NCI-H748 (cell line): Measurements from ENCODE around the gene MYOZ1.
"Not testable (repeated sequence)": the region's sequence is repeated elsewhere in the genome, so short reads cannot be mapped to it uniquely, and the experiment has no call there.

ENCODE experiments used
- DNase-seq: peaks from one replicate; lab custom pipeline; 2025; ENCODE audit not compliant: unreplicated experiment; lab: John Stamatoyannopoulos, UW

Gene MYOZ1

DNA sequence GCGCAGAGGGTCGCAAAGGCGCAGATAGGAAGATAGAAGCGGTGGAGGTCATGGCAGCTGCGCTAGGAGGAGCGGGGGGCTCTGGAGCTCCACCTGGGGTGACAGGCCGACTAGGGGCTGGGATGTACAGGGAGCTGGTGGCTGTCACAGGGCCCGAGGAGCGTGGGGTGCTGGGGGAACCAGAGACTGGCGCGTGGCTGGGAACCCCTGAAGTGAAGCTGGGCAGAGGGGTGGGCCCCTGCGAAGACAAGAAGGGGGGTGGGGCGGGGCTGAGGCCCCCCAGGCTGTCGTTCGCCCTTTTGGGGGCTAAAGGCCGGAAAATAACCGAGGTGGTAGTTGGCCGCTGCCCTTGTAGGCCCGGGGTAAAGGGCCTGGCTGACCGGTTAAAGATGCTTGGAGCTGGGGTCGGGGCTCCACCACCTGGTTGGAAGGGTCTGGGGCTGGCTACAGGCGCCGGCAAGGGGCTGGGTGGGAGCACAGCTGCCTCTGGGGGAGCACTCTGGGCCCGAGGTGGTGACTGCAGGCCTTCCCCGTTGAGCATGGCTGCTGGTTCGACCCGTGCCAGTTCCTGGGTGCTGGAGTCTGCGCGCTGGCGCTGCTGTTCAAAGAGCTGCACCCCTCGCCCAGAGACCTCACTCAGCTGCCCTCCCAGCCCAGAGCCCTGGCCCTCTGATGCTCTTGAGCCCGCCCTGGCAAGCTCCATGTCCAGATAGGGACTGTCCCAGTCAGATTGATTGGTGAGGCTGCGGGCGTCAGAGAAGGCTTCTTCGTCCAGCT, 6.8 kb upstream of the MYOZ1 start:
- DNase-seq = no peak

DNA sequence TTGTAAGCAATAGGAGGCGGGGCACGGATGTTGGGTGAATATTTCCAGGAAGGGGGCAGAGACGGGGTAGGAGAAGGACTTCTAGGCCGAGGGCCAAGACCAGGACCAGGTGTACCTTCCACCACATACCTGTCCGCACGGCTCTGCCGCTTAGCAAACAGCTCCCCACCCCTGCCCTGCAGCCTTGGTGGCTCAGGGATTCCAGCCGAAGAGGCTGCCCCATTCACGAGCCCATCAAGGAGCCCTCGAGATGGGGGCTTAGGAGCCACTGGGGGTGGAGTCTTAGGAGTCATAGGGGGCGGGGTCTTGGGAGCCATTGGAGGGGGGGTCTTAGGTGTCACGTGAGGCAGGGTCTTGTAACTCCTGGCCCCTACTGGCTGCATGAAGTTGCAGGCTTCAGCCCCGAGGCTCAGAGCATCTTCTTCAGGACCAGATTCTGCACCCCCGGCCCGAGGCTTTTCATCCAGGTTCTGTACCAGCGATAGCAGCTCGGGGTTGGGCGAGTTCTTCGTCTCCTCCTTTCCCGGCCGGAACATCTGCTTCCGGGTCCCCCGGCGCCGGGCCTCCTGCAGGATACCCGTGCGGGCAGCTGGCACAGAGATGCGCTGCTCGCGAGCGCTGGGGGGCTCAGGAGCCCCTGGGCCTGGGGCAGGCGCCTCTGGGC, 6.1 kb upstream of the MYOZ1 start:
- DNase-seq = peak; percentile 69

DNA sequence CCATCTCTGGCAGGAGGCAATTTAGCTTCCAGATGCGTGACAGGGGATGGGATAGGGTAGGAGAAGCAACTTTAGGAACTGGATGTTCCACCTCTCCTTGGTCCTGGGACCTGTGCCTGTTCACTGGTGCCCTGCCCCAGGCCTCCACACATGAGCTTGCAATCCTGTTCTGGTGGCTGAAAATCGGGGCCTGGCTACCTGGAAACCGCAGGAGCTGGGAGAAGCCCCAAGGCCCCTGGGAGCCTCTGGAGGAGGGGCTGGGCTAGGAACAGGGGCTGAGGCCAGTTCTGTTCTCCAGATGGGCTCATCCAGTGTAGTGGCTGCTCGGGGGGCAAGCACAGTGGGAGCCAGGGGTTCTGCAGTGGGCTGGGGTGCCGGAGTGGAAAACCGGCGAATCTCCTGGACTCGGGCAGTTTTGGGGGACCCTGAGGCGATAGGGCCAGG, 5.3 kb upstream of the MYOZ1 start:
- DNase-seq = no peak

DNA sequence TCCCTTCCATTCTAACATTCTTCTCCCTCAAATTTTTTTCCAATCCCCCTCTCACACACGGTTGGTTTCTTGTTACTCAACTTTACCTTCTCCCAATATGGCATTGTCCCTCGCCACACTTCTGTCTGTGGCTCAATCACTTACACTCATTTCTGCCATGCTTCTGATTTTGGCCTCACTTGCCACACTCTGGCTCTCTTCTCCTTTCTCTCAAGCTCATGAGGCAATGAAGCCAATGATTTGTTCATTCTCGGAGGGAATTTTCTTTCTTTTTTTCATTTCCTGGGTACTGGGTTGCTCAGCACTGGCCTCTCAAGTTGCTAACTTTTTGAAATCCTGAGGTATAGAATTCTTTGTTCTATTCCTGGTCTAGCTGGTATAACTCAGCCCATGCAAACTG, 4.0 kb upstream of the MYOZ1 start:
- no peak for DNase-seq

DNA sequence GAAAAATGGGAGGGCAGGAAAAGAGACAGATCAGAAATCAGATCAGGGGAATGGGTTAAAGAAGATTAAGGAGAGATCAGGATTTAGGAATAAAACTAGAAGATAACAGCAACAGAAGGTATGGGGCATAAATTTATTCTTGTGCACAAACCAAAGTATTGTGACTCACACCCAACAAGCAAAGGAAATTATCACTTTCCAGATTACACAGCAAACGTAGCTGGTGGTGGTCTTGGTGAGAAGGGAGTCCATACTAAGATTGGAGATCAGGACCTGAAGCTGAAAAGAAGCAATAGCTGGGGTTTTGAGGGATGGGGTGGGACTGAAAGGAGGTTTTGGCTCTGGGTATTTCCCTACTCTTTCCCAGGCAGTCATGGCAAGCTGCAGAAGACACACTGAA, 3.5 kb upstream of the MYOZ1 start:
- no peak for DNase-seq

DNA sequence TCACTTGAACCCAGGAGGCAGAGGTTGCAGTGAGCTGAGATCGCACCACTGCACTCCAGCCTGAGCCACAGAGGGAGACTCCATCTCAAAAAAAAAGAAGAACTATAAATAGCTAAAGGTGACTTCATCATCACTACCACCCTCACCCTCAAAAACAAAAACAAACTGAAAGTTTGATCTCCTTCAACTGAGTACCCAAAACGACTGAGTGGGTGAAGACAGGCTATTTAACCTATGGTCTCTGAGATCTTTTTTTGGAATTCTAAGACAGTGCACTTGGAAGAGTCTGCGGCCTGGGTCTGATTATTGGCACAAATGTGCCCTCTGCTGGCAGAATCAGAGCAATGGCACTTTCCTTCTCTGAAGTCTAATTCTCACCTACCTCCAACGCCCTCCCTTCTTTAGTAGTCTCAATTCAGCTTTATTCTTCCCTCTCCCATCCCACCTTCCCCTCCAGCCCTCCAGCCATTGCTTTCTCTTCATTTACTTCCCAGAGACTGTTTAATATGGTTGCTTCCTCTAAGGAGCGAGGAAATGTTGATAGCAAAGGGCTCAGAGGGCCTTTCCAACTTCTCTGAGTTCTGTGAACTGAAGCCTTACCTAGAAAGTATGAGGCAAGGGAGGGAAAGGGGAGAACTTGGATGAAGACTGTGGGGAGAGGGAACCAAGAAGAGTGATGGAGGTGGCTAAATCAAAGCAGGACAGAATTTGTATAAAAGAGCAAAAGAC, 2.9 kb upstream of the MYOZ1 start:
- peak; percentile 51 for DNase-seq

DNA sequence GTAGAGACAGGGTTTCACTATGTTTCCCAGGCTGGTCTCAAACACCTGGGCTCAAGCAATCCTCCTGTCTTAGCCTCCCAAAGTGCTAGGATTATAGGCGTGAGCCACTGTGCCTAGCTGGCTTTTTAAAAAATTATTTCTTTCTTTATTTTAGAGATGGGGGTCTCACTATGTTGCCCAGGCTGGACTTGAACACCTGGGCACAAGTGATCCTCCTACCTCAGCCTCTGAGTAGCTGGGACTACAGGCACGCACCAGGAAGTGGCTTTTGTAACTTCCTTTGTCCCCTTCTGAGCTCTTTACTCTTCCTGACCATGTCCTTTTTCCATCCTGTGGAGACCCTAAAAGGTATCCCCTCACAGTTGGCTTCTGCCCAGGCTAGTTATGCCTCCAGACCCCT, 2.1 kb upstream of the MYOZ1 start:
- DNase-seq = no peak

DNA sequence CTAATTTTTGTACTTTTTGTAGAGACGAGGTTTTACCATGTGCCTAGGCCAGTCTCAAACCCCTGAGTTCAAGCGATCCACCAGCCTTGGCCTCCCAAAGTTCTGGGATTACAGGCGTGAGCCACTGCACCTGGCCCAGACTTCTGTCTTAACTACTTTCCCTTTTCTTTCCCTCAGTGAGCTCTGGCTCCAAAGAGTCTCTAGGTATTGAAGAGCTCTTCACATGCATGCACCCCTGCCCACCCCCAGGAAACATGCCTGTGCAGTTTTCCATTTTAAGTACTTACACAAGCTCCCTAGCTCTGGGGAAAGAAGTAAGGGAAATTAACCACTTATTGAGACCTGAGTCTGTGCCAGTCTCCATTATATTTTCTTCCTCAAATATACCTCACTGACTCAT, 2.0 kb downstream of the MYOZ1 start:
- no peak for DNase-seq

DNA sequence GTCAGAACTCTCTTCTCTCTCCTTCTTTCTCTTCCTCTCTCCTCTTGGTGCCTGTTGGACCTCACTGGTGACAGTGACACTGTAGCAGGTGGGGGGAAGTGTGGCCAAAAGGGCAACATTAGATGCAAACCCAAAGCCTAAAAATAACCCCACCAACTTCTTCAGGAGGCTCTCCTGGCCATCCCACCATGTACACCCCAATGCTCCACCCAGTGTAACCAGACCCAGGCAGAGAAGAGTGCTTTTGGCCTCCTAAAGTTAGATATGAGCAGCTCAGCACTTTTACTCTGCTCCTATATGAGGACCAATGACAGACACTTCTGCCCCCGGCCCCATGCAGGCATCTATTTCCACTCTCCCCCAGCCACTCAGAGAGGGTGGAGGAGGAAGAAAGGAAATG, 5.5 kb downstream of the MYOZ1 start:
- DNase-seq = no peak

DNA sequence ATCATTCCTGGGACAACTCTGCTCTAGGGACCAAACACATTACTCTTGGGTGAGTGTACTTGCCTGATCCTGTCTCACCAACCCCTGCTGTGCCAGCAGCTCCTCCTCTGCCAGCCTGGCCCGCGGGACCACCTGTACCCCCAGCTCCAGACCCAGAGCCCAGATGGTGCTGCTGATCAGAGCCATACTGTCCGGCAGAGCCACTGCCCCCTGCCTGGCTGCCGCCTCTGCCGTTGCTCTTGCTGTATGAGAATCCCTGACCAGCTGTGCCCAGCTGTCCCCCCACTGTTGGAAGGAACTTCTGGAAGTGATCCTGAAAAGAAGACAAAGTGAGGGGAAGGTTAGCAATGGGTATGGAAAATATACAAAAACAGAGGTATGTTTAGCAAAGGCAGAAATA, 6.9 kb downstream of the MYOZ1 start:
- no peak for DNase-seq

DNA sequence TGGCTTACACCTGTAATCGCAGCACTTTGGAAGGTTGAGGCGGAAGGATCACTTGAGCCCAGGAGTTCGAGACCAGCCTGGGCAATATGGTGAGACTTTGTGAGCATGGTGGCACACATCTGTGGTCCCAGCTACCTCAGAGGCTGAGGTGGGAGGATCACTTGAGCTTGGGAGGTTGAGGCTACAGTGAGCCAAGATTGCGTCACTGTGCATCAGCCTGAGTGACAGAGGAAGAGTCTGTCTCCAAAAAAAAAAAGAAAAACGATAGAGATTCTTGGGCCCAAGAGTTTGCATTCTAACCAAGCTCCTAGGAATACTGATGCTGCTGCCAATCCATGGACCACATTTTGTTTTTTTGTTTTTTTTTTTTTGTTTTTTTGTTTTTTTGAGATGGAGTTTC, 12.1 kb downstream of the MYOZ1 start:
- DNase-seq = no peak

DNA sequence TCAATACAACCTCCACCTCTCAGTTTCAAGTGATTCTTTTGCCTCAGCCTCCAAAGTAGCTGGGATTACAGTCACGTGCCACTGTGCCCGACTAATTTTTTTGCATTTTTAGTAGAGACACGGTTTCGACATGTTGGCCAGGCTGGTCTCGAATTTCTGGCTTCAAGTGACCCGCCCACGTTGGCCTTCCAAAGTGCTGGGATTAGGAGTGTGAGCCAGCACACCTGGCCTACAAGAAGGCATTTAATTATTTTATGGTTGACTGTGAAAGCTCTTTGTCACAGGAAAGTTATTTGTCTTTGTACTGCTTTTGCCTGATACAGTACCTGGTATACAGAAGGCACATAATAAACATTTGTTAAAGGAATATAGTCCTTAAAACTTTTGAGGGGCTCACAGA, 12.9 kb downstream of the MYOZ1 start:
- no peak for DNase-seq

DNA sequence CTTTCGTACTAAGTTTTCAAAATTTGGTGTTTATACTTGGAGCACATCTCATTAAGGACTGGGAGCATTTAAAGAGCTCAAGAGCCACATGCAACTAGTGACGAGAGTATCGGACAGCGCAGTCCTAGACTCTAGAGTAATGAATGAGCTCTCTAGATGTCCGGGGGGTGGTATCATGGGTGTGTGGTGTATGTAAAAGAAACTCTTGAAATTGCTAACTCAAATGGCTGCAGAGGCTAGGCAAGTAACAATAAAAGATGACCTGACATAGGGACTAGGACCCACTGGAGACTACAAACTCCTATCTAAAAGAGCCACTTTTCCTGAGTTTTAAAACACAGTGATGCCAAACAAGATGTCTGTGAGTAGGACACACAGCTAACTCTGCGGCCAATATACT, 14.0 kb downstream of the MYOZ1 start:
- DNase-seq = no peak

DNA sequence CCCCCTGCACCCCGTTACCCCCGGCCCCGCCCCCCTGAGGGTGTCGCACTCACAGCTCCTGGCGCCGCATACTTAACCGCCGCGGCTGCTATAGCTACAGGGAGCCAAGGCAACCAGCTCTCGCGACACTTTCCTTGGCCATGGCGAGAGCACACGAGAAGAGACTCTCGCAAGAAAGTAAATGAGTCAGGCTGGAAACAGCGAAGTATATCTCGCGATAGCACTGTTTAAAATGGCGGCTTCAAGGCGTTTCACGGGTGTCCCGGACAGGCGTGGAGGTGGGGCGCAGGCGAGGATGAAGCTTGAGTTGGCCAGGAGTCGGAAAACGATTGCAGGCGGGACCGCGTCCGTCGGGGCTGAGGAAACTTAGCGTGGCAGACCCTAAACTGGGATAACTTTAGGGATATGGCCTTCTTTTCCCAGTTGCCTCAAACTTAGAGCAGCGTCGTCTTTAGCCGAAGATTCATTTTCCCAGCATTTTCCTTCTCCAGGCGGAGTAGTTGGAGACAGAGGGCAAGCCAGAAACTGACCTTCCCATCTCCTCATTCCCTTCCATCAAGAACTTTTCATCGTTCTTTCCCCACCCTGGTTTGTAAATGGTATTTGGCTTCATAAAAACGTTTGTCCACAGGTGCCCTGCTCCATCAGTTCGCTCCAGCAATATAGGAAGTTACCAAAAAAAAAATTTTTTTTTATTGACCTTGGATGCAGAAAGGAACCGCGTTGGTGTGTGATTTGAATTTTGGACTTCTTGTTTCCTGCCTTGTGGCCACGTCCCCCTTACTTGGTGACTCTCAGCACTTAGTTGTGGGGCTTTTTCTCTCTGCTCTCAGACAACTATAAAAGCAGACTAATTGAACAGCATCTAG, 15.2 kb downstream of the MYOZ1 start:
- DNase-seq = peak; percentile 95

DNA sequence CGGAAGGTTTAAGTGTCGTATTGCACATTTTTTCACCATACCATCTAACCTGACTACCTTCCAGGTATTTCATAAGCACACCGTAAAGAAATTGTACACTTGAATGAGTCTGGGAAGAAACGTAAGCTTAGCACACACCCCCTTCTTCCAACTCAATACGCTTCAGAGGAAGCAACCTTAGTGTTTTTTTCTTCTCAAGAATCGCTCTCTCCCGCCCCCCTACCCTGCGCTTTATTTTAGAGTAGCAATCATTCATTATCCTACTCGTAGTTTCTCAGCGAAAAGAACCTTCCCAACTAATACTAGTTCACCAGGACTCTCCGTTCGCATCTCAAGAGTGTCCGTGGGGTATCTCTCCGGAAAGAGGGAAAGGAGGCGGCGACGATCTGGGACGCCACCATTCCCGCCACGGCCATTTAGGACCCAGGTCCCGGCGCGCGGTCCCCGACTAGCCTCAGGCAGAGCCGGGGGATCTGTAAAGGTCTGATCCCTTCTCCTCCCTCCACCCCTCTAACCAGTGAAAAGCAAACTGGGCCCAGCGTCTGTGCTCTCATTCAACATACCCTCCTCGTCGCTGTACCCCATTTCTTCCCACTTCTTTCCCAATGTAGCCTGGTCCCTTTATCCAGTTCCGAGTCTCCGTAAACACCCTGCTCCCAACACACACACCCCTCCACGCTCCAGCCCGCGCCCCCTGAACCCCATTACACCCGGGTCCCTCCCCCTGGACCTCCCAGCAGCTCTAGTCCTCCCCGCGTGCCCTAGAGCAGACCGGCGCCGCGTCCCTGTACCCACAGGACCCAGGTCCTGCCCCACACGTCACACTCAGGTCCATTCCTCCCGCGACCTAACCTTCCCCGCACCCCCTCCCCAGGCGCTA, 16.0 kb downstream of the MYOZ1 start:
- peak; percentile 44 for DNase-seq

DNA sequence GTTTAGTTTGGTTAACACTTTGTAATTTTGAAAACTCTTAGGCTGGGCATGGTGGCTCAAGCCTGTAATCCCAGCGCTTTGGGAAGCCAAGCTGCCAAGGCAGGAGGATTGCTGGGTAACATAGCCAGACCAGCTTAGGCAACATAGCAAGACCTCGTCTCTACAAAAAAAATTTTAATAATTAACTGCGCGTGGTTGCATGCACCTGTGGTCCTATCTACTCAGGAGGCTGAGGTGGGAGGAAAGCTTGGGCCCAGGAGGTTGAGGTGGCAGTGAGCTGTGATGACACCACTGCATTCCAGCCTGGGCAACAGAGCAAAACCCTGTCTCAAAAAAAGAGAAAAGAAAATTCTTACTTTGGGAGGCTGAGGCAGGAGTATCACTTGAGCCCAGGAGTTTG, 18.2 kb downstream of the MYOZ1 start:
- DNase-seq = no peak

DNA sequence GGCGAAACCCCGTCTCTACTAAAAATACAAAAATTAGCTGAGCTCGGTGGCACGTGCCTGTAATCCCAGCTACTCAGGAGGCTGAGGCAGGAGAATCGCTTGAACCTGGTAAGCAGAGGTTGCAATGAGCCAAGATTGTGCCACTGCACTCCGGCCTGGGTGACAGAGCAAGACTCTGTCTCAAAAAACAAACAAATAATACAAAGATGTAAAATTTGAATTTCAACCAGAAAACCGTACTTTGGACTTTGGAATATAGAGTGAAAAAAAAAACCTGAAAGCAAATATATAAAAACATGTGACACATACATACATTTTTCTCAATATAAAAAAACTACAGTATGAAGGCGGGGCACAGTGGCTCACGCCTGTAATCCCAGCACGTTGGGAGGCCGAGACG, 20.3 kb downstream of the MYOZ1 start:
- DNase-seq = not testable (repeated sequence)

DNA sequence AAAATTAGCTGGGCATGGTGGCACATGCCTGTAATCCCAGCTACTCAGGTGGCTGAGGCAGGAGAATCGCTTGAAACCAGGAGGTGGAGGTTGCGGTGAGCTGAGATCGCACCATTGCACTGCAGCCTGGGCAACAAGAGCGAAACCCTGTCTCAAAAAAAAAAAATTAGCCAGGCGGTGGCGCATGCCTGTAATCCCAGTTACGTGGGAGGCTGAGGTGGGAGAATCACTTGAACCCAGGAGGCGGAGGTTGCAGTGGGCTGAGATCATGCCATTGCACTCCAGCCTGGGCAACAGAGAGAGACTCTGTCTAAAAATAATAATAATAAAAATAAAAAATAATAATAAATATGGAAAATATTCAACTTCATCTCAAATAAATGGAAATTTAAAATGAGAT, 24.1 kb downstream of the MYOZ1 start:
- not testable (repeated sequence) for DNase-seq

DNA sequence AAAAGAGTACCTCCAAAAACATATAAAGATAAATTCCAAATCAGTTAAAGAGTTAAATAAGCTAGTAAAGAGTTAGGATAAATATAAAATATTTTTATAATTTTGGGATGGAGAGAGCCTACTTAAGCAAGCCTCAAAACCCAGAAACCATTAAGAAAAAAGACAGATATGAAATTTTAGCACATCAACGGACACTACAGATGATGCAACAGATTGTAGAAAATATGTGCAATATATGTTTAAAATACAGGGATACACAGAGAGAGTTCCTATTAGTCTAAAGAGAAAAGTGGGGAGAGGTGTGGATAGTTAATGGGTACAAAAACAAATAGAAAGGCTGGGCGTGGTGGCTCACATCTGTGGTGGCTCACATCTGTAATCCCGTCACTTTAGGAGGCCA, 26.6 kb downstream of the MYOZ1 start:
- no peak for DNase-seq

DNA sequence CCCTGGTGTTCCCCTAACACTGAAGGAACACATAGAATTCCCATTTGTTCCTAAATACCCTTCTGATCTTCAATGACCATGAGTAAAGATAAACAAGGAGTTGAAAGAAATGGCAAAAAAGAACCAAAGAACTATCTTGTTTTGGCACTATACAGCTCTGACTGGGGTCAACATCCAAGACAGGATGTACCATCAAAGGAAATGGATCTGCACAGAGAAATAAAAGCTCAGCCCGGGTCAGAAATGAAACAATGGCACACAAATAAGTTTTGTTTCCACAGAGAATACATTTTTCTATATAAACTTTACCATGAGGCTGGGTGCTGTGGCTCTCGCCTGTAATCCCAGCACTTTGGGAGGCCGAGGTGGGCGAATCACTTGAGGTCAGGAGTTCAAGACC, 32.2 kb downstream of the MYOZ1 start:
- DNase-seq = no peak
